Osteoblast (primary cell): ENCODE results near the gene BPIFB4. TPM values are rescaled to one million over a fixed set of nuclear protein-coding genes. Genes with fewer than 3 reads are reported as not detected.

Experiments used
- DNase-seq: peaks from one replicate; pipeline ENCODE4 v3.0.0; 2011; ENCODE audit warnings: low spot score, mixed read lengths; ENCODE audit not compliant: insufficient read length; ENCODE audit errors: missing footprints
- H2AFZ ChIP-seq: 2 replicates; pipeline ENCODE4 v1.6.0; 2011; ENCODE audit warnings: mild to moderate bottlenecking, low read length
- H3K27ac ChIP-seq: 2 replicates; pipeline ENCODE4 v1.5.1; 2011; ENCODE audit warnings: mild to moderate bottlenecking, low read depth, low read length, moderate library complexity
- H3K27me3 ChIP-seq: 2 replicates; pipeline ENCODE4 v1.6.0; 2012; ENCODE audit warnings: mild to moderate bottlenecking, control low read depth, inconsistent platforms, low read length, moderate library complexity; ENCODE audit not compliant: insufficient read depth
- H3K36me3 ChIP-seq: 2 replicates; pipeline ENCODE4 v1.5.1; 2011; ENCODE audit warnings: mild to moderate bottlenecking, low read length, control low read depth, moderate library complexity; ENCODE audit not compliant: insufficient read depth
- H3K4me1 ChIP-seq: 2 replicates; pipeline ENCODE4 v1.5.1; 2011; ENCODE audit warnings: mild to moderate bottlenecking, low read length, control low read depth, moderate library complexity; ENCODE audit not compliant: insufficient read depth
- H3K4me2 ChIP-seq: 2 replicates; pipeline ENCODE4 v1.6.0; 2011; ENCODE audit warnings: mild to moderate bottlenecking, low read length; ENCODE audit not compliant: insufficient read depth
- H3K4me3 ChIP-seq: fragments of 200-600 bp; sonication (generic); 3 replicates; pipeline ENCODE4 v1.5.1; 2012; ENCODE audit warnings: mild to moderate bottlenecking, low read length, inconsistent platforms; ENCODE audit not compliant: insufficient read depth
- H3K79me2 ChIP-seq: 2 replicates; pipeline ENCODE4 v1.6.0; 2012; ENCODE audit warnings: mild to moderate bottlenecking, low read length, control low read depth, inconsistent platforms; ENCODE audit not compliant: insufficient read depth
- H3K9me3 ChIP-seq: 2 replicates; pipeline ENCODE4 v1.5.1; 2011; ENCODE audit warnings: low read depth, low read length, control low read depth
- H4K20me1 ChIP-seq: 2 replicates; pipeline ENCODE4 v1.6.0; 2012; ENCODE audit warnings: mild to moderate bottlenecking, low read length, control low read depth; ENCODE audit not compliant: insufficient read depth
- total RNA-seq: library from RNA; depleted of rRNA; stranded (reverse); fragments of >200 nt; gene quantifications from 2 replicates; pipeline ENCODE4 v1.2.3, GENCODE V29; 2012
- TF ChIP-seq, protein P1 (sequence below): IDR thresholded peaks from 2 replicates; pipeline ENCODE4 v1.5.1; 2011; ENCODE audit warnings: mild to moderate bottlenecking, low read depth, low read length, moderate library complexity; ENCODE audit errors: extremely low read depth

The BPIFB4 gene
- total RNA-seq, 1 donor = not detected

DNA sequence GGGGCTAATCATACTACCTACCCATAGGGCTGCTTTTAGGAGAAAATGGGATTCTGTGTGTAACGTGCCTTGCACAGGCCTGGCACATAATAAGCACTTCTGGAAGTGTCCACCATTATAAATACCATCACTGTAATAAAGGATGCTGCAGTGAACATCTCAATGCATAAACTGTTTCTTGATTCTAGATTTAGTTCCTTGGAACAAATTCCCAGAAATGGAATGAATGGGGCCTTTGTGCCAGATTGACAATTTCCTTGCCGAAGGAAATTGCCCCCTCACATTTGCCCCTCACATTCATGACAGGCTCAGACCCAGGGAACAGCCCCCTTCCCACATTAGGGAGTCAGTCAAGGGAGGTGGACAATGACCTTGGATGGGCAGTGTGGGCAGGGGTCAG lies 29.2 kb downstream of the BPIFB4 start:
- Histone ChIP-seq H3K4me1 (no peaks in the 10 kb centered on the region), H3K9me3 (no peaks in the 10 kb centered on the region), H3K4me3 (no peak overlapping the region), H2AFZ (no peak overlapping the region), H3K4me2 (no peak overlapping the region), H3K27ac (no peak overlapping the region), H3K79me2 (no peaks in the 10 kb centered on the region), H4K20me1 (no peaks in the 10 kb centered on the region), H3K36me3 (no peaks in the 10 kb centered on the region), H3K27me3 (peaks cover 4% of the 10 kb centered on the region)
- TF ChIP-seq, protein P1, sequence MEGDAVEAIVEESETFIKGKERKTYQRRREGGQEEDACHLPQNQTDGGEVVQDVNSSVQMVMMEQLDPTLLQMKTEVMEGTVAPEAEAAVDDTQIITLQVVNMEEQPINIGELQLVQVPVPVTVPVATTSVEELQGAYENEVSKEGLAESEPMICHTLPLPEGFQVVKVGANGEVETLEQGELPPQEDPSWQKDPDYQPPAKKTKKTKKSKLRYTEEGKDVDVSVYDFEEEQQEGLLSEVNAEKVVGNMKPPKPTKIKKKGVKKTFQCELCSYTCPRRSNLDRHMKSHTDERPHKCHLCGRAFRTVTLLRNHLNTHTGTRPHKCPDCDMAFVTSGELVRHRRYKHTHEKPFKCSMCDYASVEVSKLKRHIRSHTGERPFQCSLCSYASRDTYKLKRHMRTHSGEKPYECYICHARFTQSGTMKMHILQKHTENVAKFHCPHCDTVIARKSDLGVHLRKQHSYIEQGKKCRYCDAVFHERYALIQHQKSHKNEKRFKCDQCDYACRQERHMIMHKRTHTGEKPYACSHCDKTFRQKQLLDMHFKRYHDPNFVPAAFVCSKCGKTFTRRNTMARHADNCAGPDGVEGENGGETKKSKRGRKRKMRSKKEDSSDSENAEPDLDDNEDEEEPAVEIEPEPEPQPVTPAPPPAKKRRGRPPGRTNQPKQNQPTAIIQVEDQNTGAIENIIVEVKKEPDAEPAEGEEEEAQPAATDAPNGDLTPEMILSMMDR = no peak
- DNase-seq = no peak

DNA sequence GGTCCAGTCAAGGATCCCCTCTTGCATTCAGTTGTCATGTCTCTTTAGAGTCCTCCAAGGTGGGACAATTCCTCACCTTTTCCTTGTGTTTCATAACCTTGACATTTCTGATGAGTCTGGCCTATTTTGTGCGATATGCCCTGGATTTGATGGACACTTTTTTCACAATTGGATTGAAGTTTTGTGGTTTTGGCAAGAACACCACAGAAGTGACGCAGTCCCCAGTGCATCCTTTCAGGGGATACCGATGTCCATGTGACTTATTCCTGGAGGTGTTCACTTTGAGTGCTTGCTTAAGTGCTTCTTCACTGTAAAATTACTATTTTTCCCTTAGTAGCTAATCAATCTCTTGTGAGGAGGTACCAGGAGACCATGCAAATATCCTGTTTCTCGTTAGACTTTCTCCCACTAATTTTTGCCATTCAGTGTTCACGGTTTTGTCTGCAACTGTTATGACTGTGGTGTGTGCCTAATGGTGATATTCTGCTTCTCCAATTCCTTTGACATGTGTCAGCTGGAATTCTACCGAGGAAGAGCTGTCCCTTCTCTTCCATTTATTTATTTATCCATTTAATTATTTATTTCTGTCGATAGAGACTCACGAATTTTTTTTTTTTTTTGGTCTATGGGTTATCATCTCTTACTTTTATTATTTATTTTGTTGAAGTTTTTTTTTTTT lies 30.8 kb downstream of the BPIFB4 start:
- TF ChIP-seq, protein P1 = no peak
- Histone ChIP-seq H3K36me3 (no peaks in the 10 kb centered on the region), H3K79me2 (no peaks in the 10 kb centered on the region), H3K9me3 (no peaks in the 10 kb centered on the region), H2AFZ (no peak overlapping the region), H3K4me2 (no peak overlapping the region), H4K20me1 (no peaks in the 10 kb centered on the region), H3K27ac (no peak overlapping the region), H3K27me3 (peaks cover 4% of the 10 kb centered on the region), H3K4me3 (no peak overlapping the region), H3K4me1 (no peaks in the 10 kb centered on the region)
- no peak for DNase-seq

DNA sequence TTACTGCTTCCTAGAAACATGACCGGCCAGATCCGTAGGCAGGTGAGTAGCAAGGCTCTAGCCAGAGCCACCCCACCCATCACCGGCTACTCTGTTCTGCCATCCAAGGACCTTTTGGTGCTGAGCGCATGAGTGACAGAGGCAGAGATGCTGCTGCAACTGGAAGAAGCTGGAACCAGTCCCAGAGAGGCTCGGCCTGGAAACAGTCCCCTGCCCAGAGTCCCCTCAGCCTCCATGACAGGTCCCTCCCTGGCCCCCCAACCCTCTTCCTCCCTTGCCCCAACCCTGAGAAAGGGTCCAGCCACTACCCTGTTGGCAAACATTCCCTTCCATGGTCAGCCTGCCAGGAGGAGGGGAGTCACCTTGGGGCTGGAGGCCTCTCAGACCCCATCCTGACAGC lies 31.9 kb downstream of the BPIFB4 start:
- Histone ChIP-seq H3K9me3 (no peaks in the 10 kb centered on the region), H4K20me1 (no peaks in the 10 kb centered on the region), H3K27me3 (no peaks in the 10 kb centered on the region), H3K4me2 (no peak overlapping the region), H3K4me1 (no peaks in the 10 kb centered on the region), H2AFZ (no peak overlapping the region), H3K4me3 (no peak overlapping the region), H3K79me2 (no peaks in the 10 kb centered on the region), H3K27ac (no peak overlapping the region), H3K36me3 (no peaks in the 10 kb centered on the region)
- no peak for DNase-seq
- TF ChIP-seq, protein P1 = no peak

- Histone ChIP-seq H3K79me2 (no peaks in the 10 kb centered on the region), H3K27me3 (no peaks in the 10 kb centered on the region), H2AFZ (no peak overlapping the region), H4K20me1 (no peaks in the 10 kb centered on the region), H3K4me2 (no peak overlapping the region), H3K36me3 (no peaks in the 10 kb centered on the region), H3K4me3 (no peak overlapping the region), H3K27ac (no peak overlapping the region), H3K4me1 (no peaks in the 10 kb centered on the region), H3K9me3 (no peaks in the 10 kb centered on the region)
- DNase-seq = no peak
- TF ChIP-seq, protein P1 = no peak
Observed at GRCh38 chr20:33112547-33113386, 33.3 kb downstream of the BPIFB4 start.
